ENCODE data around the gene NME7.

- no peak for TF ChIP-seq CTCF (IDR thresholded peaks at IDR 0.05)
- no peak for TF ChIP-seq POLR2A (IDR thresholded peaks at IDR 0.05)
Observed at GRCh38 chr1:169102567-169102966, 265.0 kb downstream of the NME7 start.

Data from sigmoid colon (tissue), 3 donors.